CD4-positive, alpha-beta T cell treated with Interferon gamma for 1 hour (primary cell): ENCODE results near the gene BCR.
A peak's percentile ranks its signal among the peaks of the same experiment; 100 is the strongest.

Experiments
- DNase-seq: peaks from one replicate; pipeline ENCODE4 v3.0.0-alpha.2; 2020

The BCR gene

DNA sequence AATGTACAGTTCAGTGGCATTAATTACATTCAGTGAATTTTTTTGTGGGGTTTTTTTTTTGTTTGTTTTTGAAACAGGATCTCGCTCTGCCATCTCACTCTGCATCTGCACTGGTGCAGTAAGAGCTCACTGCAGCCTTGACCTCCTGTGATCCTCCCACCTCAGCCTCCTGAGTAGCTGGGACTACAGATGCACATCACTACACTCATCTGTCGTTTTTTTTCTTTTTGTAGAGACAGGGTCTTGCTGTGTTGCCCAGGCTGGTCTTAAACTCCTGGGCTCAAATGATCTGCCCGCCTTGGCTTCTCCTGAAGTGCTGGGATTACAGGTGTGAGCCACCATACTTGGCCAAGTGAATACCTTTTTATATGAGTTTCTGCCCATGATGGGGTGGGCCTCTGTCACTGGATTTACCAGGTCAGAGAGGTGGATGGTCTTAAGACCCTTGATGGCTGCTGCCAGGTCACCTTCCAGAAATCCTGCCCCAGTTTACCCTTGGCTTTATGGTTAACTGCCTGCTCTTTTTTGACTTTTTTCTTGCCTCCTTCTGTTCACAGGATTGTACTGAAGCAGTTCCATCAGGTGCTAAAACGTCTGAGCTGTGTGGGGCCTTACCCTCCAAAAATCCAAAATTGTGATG is 22.6 kb downstream of the BCR start:
- DNase-seq = no peak

DNA sequence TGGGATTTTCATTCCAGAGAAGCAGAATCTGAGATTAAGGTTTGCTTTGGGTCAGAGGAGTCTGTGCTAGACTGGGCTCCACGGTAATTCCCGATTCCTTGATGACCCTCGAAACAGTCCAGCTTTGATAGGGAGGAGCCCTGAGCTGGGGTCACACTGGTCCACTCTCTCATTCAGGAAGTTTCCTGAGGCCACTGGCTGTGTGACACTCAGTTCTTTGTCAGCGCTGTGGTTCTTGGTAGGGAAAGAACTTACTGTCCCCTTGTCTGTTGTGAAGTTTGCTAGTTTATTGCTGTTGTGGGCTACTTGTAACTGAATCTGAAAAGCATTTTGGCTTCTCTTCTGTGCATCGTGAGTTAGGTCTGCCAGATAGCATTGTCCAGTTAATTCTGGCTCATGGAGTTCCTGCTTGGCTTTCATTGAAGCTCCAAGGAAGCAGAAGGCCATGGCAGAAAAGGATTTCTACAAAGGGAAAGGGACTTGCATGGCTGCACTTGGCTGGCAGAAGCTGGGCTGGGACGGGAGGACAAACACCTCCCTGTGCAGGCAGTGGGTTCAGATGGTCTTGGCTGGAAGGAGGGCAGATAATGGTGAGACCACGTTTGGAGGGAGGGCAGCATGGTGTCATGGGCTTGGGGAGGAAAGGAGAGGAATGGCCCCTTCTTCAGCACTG is 23.3 kb downstream of the BCR start:
- DNase-seq = no peak

DNA sequence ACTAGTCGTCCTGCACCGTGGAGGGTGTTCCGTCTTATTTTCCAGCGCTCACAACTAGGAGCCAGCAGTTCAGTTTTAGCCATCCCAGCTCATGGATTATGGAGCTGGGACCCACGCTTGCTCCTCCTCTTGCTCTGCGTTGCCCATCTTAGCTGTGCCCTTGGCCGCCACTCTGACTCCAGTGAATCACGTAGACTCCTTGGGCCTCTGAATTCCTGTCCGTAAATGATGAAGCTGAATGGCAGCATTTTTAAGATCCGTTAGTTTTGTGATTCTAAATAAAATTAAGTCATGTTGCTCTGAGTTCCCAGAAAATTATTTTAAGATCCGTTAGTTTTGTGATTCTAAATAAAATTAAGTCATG is 23.8 kb downstream of the BCR start:
- DNase-seq = no peak

DNA sequence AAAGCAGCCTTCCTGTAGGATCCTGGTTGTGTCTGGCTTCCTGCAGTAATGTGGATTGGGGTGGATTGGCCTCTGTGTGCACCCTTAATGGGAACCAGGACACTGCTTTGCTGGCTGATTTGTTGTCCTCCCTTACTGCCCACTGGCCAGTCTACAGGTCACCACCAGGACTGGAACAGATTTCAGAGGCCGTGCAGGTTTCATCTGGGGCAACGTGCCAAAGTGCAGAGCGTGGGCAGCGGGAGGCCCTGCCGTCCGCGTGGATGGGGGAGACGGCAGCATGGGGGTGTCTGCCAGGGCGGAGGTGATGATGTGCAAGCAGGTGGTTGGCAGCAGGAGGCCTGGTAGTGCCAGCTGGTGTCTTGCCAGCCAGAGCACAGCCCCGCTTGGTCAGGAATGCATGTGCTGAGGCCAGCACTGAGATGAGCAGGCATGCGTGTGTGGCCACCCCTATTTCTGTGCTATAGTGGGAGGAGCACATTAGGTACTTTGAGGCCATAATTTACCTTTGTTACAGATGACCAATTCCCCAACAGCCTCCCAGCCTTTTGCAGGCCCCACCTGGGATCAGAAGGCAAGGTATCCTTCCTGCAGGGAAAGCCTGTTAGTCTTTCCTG is 24.3 kb downstream of the BCR start:
- no peak for DNase-seq

DNA sequence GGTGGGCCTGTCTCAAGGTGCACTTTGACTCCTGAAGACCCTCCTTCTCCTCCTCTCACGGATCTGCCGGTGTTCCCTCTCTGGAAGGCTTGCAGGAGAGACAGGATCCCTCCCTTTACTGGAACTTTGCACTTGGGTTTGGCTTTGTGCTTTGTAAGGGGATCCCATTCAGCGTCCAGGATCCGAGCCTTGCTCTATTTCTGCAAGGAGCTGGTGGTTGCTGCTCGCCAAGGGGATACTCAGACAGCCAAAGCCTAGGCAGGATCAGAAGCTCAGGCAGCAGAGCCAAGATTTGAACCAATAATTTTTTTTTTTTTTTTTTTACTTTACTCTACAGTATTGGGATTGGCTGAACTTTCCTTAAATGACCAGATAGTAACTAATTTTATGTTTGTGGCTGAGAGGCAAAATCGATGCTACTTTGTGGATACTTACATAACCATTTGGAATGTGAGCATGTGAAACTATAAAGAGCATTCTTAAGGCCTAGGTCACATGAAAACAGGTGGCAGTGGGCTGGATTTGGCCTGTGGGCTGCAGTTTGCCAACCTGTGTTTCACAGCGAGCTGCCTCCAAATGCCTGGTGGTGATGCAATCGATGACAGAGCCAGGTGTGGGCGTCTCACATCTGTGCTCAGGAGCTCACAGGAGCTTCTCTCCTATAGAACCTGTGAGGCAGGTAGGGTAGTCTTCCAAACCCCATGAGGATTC is 25.2 kb downstream of the BCR start:
- DNase-seq = no peak

DNA sequence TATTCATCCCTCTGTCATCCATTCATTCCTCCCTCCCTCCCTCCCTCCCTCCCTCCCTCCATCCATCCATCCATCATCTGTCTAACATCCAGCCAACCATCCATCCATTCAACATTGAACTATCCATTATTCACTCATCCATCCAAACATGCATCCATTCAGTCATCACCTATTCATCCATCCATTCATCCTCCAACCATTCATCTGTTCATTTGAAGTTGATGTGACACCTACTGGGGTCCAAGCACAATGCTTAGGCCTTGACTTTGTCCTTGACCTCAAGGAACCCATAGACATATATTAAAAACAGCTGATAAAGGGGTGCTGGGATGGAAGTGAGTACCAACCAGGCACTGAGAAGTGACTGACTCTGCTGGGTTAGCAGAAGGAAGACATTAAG is 26.6 kb downstream of the BCR start:
- no peak for DNase-seq

DNA sequence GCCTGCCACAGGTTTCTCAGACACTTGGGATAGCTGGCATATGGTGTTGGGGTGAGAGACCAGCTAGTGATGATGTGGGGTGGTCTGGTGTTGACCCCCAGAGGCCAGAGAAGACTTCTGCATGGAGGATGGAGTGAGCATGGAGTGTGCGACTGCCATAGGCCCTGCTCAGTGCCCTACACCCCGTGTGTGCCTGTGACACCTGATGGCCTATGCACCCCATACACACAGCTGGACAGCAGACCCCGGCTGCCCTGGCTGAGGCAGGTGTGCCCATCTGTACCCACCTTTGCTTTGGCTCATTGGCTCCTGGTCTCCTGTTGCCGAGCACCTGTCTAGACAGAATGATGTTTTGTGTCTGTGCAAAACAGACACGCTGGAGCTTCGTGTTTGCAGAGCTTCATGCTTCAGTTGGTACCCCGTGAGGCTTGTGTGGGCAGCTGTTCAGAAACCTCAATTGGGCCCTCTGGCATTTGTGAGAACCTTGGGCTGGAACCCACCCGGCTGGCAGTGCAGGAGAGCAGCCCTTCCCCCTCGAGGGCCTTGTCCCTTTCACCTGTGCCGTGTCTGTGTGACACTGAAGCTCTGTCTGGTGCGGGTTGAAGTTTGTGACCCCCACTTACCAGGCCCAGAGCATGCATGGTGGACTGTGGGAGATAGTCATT is 27.6 kb downstream of the BCR start:
- DNase-seq = peak; percentile 18

DNA sequence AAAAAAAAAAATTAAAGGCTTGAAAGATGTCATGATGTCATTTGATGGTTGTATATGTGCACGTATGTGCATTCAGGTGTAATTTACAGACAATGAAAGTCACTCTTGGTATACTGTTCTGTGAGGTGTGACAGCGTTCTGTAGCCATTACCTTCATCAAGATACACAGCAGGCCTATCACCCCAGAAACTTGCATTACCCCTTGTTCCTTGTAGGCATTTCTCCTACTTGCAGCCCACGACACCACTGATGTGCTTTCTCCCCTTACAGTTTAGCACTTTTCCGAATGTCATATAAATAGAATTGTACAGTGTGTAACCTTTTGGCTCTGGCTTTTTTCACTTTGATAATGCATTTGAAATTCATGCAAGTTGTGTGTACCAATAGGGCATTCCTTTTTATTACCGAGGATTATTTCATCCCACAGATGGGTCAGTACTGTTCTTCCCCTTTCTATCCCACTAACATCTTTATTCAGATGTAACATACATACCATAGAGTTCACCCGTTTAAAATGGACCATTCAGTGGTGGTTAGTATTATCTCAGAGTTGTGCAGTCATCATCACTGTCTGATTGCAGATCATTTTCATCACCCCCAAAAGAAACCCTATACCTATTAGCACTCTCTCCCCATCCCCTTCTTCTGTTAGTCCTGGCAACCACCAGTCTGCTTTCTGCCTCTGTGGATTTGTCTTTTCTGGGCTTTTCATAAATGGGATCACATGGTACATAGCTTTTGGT is 30.3 kb downstream of the BCR start:
- DNase-seq = no peak

DNA sequence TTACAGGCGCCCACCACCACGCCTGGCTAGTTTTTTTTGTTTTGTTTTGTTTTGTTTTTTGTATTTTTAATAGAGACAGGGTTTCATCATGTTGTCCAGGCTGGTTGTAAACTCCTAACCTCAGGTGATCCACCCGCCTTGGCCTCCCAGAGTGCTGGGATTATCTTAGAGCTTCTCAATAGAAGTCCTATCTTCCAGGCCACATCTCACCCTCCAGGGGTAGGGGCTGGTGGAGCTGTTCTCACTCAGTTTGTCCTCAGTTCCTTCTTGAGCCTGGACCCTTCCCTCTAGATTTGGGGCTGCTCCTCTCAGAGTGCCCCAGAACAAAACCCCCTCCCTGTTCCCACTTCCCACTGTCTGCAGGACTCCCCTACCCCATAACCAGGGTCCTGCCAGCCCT is 31.3 kb downstream of the BCR start:
- DNase-seq = no peak

DNA sequence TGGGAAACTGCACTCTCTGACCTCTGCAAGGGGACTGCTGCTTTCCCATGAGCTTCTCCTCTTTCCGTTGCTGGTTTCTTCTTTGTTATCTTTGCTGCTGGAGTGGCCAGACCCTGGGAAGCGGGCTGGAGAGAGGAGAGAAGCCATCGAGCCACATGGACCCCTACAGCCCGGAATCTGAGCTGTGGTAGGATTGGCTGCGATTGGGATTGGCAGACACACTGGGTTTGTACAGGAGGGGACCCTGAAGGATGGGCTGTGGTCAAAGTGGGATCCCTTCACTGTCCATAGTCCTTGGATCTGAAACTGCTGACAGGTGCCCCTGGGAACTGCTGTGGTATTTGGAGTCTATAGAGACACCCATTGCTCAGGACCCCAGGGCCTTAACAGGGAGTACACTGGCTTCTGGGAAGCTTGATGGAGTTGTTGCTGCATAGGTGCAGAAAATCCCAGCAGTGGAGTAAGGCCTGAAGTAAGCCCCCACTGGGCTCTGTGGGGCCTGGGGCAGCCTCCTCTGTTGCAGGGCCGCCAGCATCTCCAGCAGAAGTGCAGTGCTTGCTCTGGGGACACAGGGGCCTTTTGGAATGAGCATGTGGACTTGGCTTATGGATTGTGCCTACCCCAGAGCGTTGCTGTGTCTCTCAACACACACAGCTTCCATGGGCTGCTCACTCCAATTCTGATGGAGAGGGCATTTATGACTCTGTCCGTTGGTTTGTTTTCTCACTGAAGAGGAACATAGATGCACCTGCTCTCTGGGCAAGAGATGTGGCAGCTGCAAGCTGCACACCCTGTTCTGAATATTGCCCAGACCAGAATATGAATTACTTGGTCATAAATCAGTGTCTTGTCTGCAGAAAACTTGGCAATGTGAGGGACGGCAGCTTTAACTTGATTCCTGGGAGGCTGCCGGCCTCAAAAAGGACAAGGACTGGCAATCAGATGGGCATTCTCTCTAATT is 32.0 kb downstream of the BCR start:
- DNase-seq = no peak

DNA sequence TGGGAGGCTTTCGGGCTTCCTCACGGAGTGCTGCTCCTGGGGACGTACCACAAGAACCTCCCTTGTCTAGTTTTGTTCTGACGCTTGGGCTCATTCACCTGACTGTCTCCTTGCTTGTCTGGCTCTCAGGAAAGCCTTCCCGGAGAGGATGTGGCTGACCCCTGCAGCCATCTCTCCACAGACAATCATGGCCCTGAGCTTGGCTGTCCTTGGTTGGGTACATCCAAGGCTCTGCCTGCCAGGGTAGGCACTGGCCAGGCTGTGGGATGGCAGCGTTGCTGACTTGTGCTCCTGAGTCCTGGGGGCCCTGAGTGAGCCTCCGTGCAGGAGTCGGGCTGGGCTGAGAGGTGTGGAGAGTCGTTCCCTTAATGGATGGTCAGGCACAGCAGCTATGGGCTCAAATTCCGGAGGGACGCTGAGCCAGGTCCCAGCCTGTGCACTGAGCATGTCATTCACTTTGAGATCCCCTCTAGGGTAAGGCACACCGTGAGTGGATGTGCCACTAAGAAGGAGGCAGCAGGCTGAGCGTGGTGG is 32.8 kb downstream of the BCR start:
- DNase-seq = no peak

DNA sequence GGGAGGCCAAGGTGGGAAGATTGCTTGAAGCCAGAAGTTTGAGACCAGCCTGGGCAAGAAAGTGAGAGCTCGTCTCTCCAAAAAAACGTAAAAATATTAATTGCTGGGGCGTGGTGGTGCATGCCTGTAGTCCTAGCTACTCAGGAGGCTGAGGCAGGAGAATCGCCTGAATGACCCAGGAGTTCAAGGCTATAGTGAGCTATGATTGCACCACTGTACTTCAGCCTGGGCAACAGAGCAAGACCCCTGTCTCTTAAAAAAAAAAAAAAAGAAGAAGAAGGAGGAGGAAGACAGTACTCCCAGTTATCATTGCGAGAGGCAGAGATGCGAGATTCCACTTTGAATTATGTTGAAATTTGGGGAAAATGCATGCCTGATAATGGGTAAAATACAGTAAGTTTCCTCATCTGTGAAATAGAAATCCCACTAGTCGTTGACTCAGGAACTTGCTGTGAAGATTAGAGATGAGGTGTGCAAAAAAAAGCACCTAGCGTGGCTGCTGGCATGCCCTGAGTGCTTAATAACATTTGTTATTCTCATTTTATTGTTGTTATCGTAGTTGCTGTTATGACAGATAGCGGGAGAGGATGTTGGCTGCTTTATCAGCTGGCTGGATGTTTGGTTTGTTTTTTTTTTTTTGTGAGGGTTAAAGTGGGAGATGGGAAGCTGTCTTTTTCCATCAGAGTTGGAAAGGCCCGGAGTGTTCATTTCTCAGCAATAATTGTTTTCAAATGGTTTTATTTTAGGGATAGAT is 33.4 kb downstream of the BCR start:
- no peak for DNase-seq

DNA sequence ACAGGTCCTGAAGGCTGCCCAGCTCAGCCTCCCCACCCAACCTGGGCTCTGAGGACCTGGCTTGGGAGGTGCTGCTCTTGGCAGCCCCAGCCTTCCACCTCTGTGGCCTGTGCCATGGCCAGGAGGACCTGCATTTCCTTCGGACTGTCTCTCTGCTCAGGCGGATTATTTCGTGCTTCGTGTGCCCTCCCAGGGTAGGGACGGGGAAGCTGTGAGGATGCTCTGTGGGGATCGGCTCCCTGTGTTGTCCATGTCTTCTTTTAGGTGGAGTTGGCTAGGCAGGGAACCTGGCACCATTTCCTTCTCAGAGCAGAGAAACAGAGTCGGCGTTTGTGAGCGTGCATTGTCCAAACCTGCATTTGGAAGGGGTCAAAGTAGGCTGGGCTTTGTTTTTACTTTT is 34.1 kb downstream of the BCR start:
- no peak for DNase-seq

DNA sequence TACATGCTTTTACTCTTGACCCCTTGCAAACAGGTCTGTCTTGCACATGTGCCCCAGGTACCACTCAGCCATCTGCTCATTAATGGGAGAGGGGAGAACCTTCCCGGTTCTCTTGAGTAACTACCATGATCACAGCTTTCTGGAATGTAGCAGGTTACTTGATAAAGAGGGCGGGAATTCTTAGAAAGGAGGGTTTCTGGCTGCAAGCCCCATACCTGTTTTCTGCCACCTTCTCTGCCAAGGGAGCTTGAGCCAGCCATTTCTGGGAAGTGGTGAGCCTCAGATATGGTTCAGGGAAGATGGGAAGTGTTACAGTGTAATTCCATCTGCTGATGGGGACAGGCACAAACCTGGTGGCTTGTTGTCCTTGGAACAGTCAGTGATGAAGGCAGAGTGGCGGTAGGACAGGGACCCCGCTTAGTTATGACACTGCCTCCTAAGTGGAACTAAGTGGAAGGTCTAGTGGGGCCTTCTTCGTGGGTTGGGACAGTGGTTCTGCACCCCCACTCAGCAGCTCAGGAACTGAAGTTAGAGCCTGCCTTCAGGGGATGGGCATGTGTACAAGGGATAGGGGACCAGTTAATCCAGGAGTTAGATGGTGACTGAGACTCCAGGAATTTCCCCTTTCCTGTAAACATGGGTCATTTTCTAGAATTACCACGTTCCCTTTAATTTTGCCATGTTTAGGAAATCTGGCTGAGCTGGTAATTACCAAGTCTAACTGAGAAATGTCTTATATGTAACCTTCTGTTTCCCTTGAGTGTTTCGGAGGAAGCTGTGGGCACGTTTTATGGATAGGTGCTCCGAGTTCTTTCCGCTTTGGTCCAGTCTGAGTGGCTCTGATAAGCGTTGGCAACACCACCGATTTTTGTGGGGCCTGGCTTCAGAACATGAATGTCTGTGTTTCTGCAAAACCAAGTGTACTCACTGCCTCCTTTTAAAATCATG is 35.3 kb downstream of the BCR start:
- DNase-seq = no peak

DNA sequence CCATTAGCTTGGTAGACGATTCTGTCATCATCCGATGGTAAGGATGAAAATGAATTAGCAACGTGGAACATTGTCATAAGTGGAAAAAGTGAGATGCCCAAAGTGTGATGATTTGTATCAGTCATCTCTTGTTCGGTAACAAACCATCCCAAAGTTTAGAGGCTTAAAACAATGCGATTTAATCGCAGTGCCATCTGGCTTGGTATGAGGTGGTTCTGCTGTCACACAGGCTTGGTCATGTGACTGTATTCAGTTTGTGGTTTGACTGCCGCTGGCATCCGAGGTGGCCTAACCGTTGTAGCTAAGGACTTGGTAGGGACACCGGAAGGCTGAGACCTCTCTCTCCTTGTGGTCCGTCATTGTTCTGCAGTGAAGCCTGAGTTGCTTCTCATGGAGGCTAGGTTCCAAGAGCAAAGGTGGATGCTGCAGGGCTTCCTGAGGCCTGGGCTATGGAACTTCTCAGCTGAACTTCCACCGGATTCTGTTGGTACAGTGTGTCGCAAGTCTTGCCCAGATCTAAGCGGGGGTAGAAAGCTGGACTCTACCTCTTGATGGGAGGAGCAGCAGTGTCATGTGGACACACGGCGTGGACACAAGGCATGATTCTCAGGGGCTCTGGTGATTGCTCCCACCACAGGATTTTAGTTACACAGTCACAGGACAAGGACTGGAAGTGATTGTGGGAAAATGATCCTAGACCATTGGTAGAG is 36.3 kb downstream of the BCR start:
- DNase-seq = peak; percentile 42

DNA sequence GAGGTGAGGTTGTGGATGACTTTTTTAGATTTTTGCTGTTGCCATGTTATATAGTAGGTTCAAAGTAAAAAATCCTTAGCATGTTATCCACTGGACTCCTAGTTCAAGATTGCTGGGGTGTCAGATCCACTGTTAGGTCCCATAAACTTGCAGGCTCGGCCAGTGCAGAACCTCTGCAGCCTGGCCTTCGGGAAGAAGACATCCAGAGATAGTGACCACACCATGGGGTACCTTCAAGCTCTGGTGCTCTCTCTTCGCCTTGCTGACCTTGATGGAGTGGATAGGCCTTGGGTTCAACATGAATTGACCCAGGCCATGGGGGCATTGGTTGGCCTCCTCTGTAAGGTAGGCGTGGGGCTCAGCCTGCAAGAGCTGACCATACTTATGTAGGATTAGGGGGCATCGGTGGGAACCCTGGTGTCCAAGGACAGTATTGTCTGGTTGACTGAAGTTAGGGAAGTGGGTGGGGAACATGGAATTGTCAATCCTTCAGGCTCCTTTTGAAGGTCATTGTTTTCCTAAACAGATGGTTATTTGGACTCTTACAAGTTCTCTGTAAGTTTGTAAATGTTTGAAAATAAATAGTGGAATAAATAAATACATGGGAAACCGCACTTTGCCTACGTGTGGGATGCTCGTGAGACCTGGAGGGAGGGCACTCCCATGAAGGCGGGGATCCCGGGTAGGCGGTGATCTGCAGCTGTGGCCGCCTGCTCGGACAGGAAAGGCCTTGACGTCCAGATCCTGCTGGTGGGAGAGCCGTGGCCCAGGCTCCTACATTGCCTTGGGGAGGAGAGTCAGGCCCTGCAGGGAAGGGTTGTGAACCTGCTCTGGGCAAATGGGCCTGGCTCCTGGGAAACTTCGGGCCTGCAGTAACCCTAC is 37.1 kb downstream of the BCR start:
- DNase-seq = no peak

DNA sequence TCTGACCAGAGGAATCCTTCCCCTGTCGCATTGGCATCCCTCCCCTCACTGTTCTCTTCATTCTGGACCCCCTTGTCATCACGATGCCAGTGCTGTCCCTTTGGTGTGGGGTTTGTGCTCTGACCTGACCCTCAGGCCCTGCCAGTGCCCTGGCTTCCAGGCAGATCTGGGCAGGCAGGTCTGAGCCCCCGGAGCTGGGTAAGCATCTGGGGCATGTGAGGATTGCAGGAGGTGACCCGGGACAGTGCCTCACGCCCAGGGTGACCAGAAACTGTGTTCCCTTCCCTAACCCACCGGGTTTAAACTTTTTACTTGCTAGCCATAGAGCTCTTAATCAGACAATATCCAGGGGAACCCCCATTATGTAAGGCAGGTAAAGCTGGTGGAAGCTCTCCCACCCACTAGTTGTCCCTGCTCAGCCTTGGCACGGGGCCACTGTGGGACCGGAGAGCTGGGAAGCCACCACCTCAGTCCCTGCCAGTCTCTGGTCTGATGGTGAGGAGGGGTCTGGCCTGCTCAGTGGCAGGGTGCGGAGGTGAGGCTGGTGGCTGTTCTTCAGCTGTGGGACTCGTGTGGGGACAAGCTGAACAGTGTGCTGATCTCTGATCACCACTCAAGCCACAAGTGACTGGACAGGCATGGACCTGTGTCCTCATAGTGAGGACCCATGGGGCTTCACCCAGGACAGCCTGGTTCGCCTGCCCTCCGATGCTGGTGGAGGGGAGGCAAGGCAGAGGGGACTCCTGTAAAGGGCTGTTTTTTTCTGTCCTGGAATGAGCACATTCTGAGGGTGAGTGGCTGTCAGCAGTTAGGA is 38.0 kb downstream of the BCR start:
- DNase-seq = no peak
